ENCODE measurements around the gene ARHGAP42.

Gene ARHGAP42

GRCh38 chr11:100681064-100681502 lies 6.0 kb upstream of the ARHGAP42 start:
- no peak for DNase-seq (ENCODE audit: insufficient read length, low spot score)
- no peak for TF ChIP-seq CTCF (IDR thresholded peaks at IDR 0.05; ENCODE audit: insufficient read depth, missing control alignments)
- no peak for FAIRE-seq

- DNase-seq (ENCODE audit: insufficient read length, low spot score) (no peak), FAIRE-seq (no peak)
Observed at GRCh38 chr11:100682247-100682969, 4.7 kb upstream of the ARHGAP42 start.

GRCh38 chr11:100683126-100683525 lies 4.0 kb upstream of the ARHGAP42 start:
- DNase-seq (ENCODE audit: insufficient read length, low spot score) (no peak), FAIRE-seq (no peak)
- no peak for TF ChIP-seq CTCF (IDR thresholded peaks at IDR 0.05; ENCODE audit: insufficient read depth, missing control alignments)

More at GRCh38 chr11:100682247-100682969, 4.7 kb upstream of the ARHGAP42 start:
- TF ChIP-seq CTCF (IDR thresholded peaks at IDR 0.05; ENCODE audit: insufficient read depth, missing control alignments): peak; percentile 43

- DNase-seq (ENCODE audit: insufficient read length, low spot score): no peak
- no peak for FAIRE-seq
- TF ChIP-seq CTCF (IDR thresholded peaks at IDR 0.05; ENCODE audit: insufficient read depth, missing control alignments): no peak
Observed at GRCh38 chr11:100684101-100685065, 2.7 kb upstream of the ARHGAP42 start.

- no peak for TF ChIP-seq CTCF (IDR thresholded peaks at IDR 0.05; ENCODE audit: insufficient read depth, missing control alignments)
- FAIRE-seq: no peak
- DNase-seq (ENCODE audit: insufficient read length, low spot score): no peak
Observed at GRCh38 chr11:100686476-100687053, 523 bp upstream of the ARHGAP42 start.

GRCh38 chr11:100687630-100688395 lies 725 bp downstream of the ARHGAP42 start:
- FAIRE-seq (no peak), DNase-seq (ENCODE audit: insufficient read length, low spot score) (no peak)

More at GRCh38 chr11:100687630-100688395, 725 bp downstream of the ARHGAP42 start:
- peak; percentile 60 for TF ChIP-seq CTCF (IDR thresholded peaks at IDR 0.05; ENCODE audit: insufficient read depth, missing control alignments)
